SJSA1 (cell line): ENCODE measurements around the gene APOBEC3B. TPM values are rescaled to one million over a fixed set of nuclear protein-coding genes. Genes with fewer than 3 reads are reported as not detected.
"Not testable (repeated sequence)": the region's sequence is repeated elsewhere in the genome, so short reads cannot be mapped to it uniquely, and the experiment has no call there.

Experiments used
- DNase-seq, 2 experiments: peaks; one replicate each; pipeline ENCODE4 v3.0.0-alpha.2; 2015 to 2020; ENCODE audit warnings: low spot score in 2 of 2, low read depth in 1 of 2
- H3K27ac ChIP-seq: fragments of 250-450 bp; sonication (Bioruptor Pico); 2 replicates; pipeline ENCODE4 v1.5.1; 2020; ENCODE audit warnings: mild to moderate bottlenecking, moderate library complexity
- H3K27me3 ChIP-seq: fragments of 250-450 bp; sonication (Bioruptor Pico); replicated peaks from 2 replicates; pipeline ENCODE4 v1.5.1; 2020; ENCODE audit warnings: mild to moderate bottlenecking, moderate library complexity
- H3K36me3 ChIP-seq: fragments of 250-450 bp; sonication (Bioruptor Pico); 2 replicates; pipeline ENCODE4 v1.5.1; 2020; ENCODE audit warnings: mild to moderate bottlenecking
- H3K4me1 ChIP-seq: fragments of 250-450 bp; sonication (Bioruptor Pico); replicated peaks from 2 replicates; pipeline ENCODE4 v1.6.1; 2021; ENCODE audit warnings: mild to moderate bottlenecking
- H3K4me3 ChIP-seq: fragments of 250-450 bp; sonication (Bioruptor Pico); 2 replicates; pipeline ENCODE4 v1.5.1; 2020; ENCODE audit warnings: mild to moderate bottlenecking
- H3K9me3 ChIP-seq: fragments of 250-450 bp; sonication (Bioruptor Pico); replicated peaks from 2 replicates; pipeline ENCODE4 v1.5.1; 2020; ENCODE audit warnings: mild to moderate bottlenecking
- total RNA-seq: library from RNA; depleted of rRNA; stranded (reverse); fragments of >200 nt; shearing (Covaris generic); gene quantifications from 2 replicates; pipeline ENCODE4 v1.2.3, GENCODE V29; 2014

The APOBEC3B gene
- total RNA-seq, 1 experiment from 2014 or later, result 9.4 TPM

GRCh38 chr22:38981005-38981991 is 849 bp upstream of the APOBEC3B start:
- H3K4me3 ChIP-seq, result no peak overlapping the region

GRCh38 chr22:38984224-38984623 is 2.1 kb downstream of the APOBEC3B start:
- H3K36me3 ChIP-seq, result peaks cover 13% of the 10 kb centered on the region; the same call in 1 of the 2 replicates
- no peak for DNase-seq

More at GRCh38 chr22:38981005-38981991, 849 bp upstream of the APOBEC3B start:
- Histone ChIP-seq H3K9me3 (peaks cover 5% of the 10 kb centered on the region), H3K27me3 (no peaks in the 10 kb centered on the region), H3K36me3 (peaks cover 11% of the 10 kb centered on the region; the same call in 1 of the 2 replicates), H3K27ac (peak overlapping the region; percentile 91; the same call in 1 of the 2 replicates), H3K4me1 (peaks cover 16% of the 10 kb centered on the region)
- no peak for DNase-seq

GRCh38 chr22:38984784-38985757 is 2.9 kb downstream of the APOBEC3B start:
- not testable (repeated sequence) for H3K4me3 ChIP-seq, H3K27ac ChIP-seq, H3K9me3 ChIP-seq, H3K27me3 ChIP-seq
- DNase-seq, result peak in 1 of 2 experiments; percentile 25
- peaks cover 16% of the 10 kb centered on the region for H3K4me1 ChIP-seq
- H3K36me3 ChIP-seq, result peaks cover 13% of the 10 kb centered on the region; the same call in 1 of the 2 replicates

More at GRCh38 chr22:38984224-38984623, 2.1 kb downstream of the APOBEC3B start:
- peaks cover 5% of the 10 kb centered on the region for H3K9me3 ChIP-seq
- H3K4me1 ChIP-seq, result peaks cover 16% of the 10 kb centered on the region
- no peak overlapping the region for H3K4me3 ChIP-seq
- no peaks in the 10 kb centered on the region for H3K27me3 ChIP-seq
- H3K27ac ChIP-seq, result no peak overlapping the region

- no peak overlapping the region for H3K27ac ChIP-seq
- DNase-seq, result no peak
- no peak overlapping the region for H3K4me3 ChIP-seq
- H3K4me1 ChIP-seq, result peaks cover 13% of the 10 kb centered on the region
- H3K9me3 ChIP-seq, result peaks cover 5% of the 10 kb centered on the region
- no peaks in the 10 kb centered on the region for H3K27me3 ChIP-seq
- H3K36me3 ChIP-seq, result peaks cover 13% of the 10 kb centered on the region; the same call in 1 of the 2 replicates
These were observed 4.5 kb downstream of the APOBEC3B start for GRCh38 chr22:38986629-38987028.

- H3K27ac ChIP-seq, result no peak overlapping the region
- no peaks in the 10 kb centered on the region for H3K27me3 ChIP-seq
- no peak overlapping the region for H3K4me3 ChIP-seq
- H3K9me3 ChIP-seq, result peaks cover 5% of the 10 kb centered on the region
- peaks cover 7% of the 10 kb centered on the region for H3K4me1 ChIP-seq
- peaks cover 13% of the 10 kb centered on the region; the same call in 1 of the 2 replicates for H3K36me3 ChIP-seq
- no peak for DNase-seq
These were observed 5.2 kb downstream of the APOBEC3B start for GRCh38 chr22:38987171-38987895.

- H3K27ac ChIP-seq, result no peak overlapping the region
- no peak overlapping the region for H3K4me3 ChIP-seq
- DNase-seq, result no peak
- no peaks in the 10 kb centered on the region for H3K4me1 ChIP-seq
- H3K36me3 ChIP-seq, result 0 out of 2 replicates have a peak, but pooled peaks cover 7% of the 10 kb centered on the region
- no peaks in the 10 kb centered on the region for H3K27me3 ChIP-seq
- H3K9me3 ChIP-seq, result no peaks in the 10 kb centered on the region; the same call in 1 of the 2 replicates
These were observed 7.3 kb downstream of the APOBEC3B start for GRCh38 chr22:38989466-38989865.

- not testable (repeated sequence) for H3K4me3 ChIP-seq, DNase-seq, H3K27me3 ChIP-seq
These were observed 10.8 kb downstream of the APOBEC3B start for GRCh38 chr22:38992871-38993371.

GRCh38 chr22:38996105-38996504 is 14.0 kb downstream of the APOBEC3B start:
- no peak overlapping the region for H3K27ac ChIP-seq
- no peak for DNase-seq
- no peaks in the 10 kb centered on the region for H3K36me3 ChIP-seq
- no peaks in the 10 kb centered on the region for H3K4me1 ChIP-seq
- no peaks in the 10 kb centered on the region; the same call in 1 of the 2 replicates for H3K27me3 ChIP-seq
- no peak overlapping the region for H3K4me3 ChIP-seq
- H3K9me3 ChIP-seq, result no peaks in the 10 kb centered on the region

More at GRCh38 chr22:38992871-38993371, 10.8 kb downstream of the APOBEC3B start:
- H3K36me3 ChIP-seq, H3K27ac ChIP-seq, H3K4me1 ChIP-seq, H3K9me3 ChIP-seq: not testable (repeated sequence)

- H3K27me3 ChIP-seq, result no peaks in the 10 kb centered on the region; the same call in none of the 2 replicates
- no peak overlapping the region for H3K27ac ChIP-seq
- H3K9me3 ChIP-seq, result no peaks in the 10 kb centered on the region
- H3K36me3 ChIP-seq, result no peaks in the 10 kb centered on the region
- no peak for DNase-seq
- H3K4me3 ChIP-seq, result no peak overlapping the region
- no peaks in the 10 kb centered on the region for H3K4me1 ChIP-seq
These were observed 15.4 kb downstream of the APOBEC3B start for GRCh38 chr22:38997518-38997917.

GRCh38 chr22:39003165-39003638 is 21.1 kb downstream of the APOBEC3B start:
- Histone ChIP-seq H3K36me3 (no peaks in the 10 kb centered on the region), H3K4me1 (peaks cover 4% of the 10 kb centered on the region; the same call in 1 of the 2 replicates), H3K27me3 (no peaks in the 10 kb centered on the region; the same call in none of the 2 replicates), H3K9me3 (no peaks in the 10 kb centered on the region), H3K27ac (no peak overlapping the region), H3K4me3 (no peak overlapping the region)
- DNase-seq, result peak; percentile 71 to 80

- DNase-seq, result no peak
- Histone ChIP-seq H3K27me3 (no peaks in the 10 kb centered on the region), H3K9me3 (no peaks in the 10 kb centered on the region), H3K36me3 (no peaks in the 10 kb centered on the region), H3K4me1 (peaks cover 4% of the 10 kb centered on the region; the same call in 1 of the 2 replicates), H3K4me3 (no peak overlapping the region), H3K27ac (no peak overlapping the region)
These were observed 25.0 kb downstream of the APOBEC3B start for GRCh38 chr22:39007177-39007576.

GRCh38 chr22:39008271-39008850 is 26.2 kb downstream of the APOBEC3B start:
- not testable (repeated sequence) for H3K9me3 ChIP-seq, H3K27ac ChIP-seq, H3K4me3 ChIP-seq, H3K36me3 ChIP-seq, H3K27me3 ChIP-seq, H3K4me1 ChIP-seq, DNase-seq
